ENCODE results near the gene CCDC127.
"Not testable (repeated sequence)": the region's sequence is repeated elsewhere in the genome, so short reads cannot be mapped to it uniquely, and the experiment has no call there.

Gene CCDC127

GRCh38 chr5:251975-252374 is 34.0 kb upstream of the CCDC127 start:
- not testable (repeated sequence) for H3K4me3 ChIP-seq (ENCODE audit: low read depth, low read length); H3K27me3 ChIP-seq (ENCODE audit: control insufficient read depth, insufficient read depth, low read length); H3K9ac ChIP-seq (ENCODE audit: low read depth, low read length); H3K27ac ChIP-seq (ENCODE audit: low read depth, low read length); H3K4me1 ChIP-seq (ENCODE audit: control insufficient read depth, insufficient read depth, low read length)
- peaks cover 16% of the 10 kb centered on the region for H3K9me3 ChIP-seq (ENCODE audit: control insufficient read depth, insufficient read depth, low read length)
- peaks cover 72% of the 10 kb centered on the region for H3K36me3 ChIP-seq (ENCODE audit: control insufficient read depth, insufficient read depth, low read length)

DNA sequence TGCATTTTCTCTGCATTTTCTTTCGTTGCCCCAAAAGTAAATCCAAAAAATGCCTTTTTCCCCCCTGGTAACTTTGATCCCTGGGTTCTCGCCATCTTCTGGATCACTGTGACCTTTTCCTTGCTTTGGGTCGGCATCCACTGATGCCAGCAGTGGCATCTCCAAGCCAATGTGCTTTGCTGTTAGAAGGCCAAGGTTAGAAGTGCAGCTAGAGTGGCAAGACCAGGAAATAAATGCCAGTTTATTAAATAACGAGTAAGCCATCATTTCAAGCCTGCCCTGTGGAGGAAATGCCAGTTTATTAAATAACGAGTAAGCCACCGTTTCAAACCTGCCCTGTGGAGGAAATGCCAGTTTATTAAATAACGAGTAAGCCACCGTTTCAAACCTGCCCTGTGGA is 33.6 kb upstream of the CCDC127 start:
- H3K9me3 ChIP-seq (ENCODE audit: control insufficient read depth, insufficient read depth, low read length): peaks cover 13% of the 10 kb centered on the region
- H3K9ac ChIP-seq (ENCODE audit: low read depth, low read length); H3K4me1 ChIP-seq (ENCODE audit: control insufficient read depth, insufficient read depth, low read length); H3K4me3 ChIP-seq (ENCODE audit: low read depth, low read length); H3K27ac ChIP-seq (ENCODE audit: low read depth, low read length); H3K27me3 ChIP-seq (ENCODE audit: control insufficient read depth, insufficient read depth, low read length): not testable (repeated sequence)
- H3K36me3 ChIP-seq (ENCODE audit: control insufficient read depth, insufficient read depth, low read length): peaks cover 68% of the 10 kb centered on the region

- not testable (repeated sequence) for H3K27me3 ChIP-seq (ENCODE audit: control insufficient read depth, insufficient read depth, low read length); H3K4me3 ChIP-seq (ENCODE audit: low read depth, low read length); H3K9ac ChIP-seq (ENCODE audit: low read depth, low read length); H3K27ac ChIP-seq (ENCODE audit: low read depth, low read length); H3K4me1 ChIP-seq (ENCODE audit: control insufficient read depth, insufficient read depth, low read length)
- Histone ChIP-seq H3K36me3 (ENCODE audit: control insufficient read depth, insufficient read depth, low read length) (peaks cover 69% of the 10 kb centered on the region), H3K9me3 (ENCODE audit: control insufficient read depth, insufficient read depth, low read length) (peaks cover 13% of the 10 kb centered on the region)
Measured at GRCh38 chr5:251016-251415, 33.1 kb upstream of the CCDC127 start.

- H3K9ac ChIP-seq (ENCODE audit: low read depth, low read length); H3K4me1 ChIP-seq (ENCODE audit: control insufficient read depth, insufficient read depth, low read length); H3K4me3 ChIP-seq (ENCODE audit: low read depth, low read length); H3K27me3 ChIP-seq (ENCODE audit: control insufficient read depth, insufficient read depth, low read length); H3K27ac ChIP-seq (ENCODE audit: low read depth, low read length): not testable (repeated sequence)
- peaks cover 69% of the 10 kb centered on the region for H3K36me3 ChIP-seq (ENCODE audit: control insufficient read depth, insufficient read depth, low read length)
- H3K9me3 ChIP-seq (ENCODE audit: control insufficient read depth, insufficient read depth, low read length): peaks cover 13% of the 10 kb centered on the region
Measured at GRCh38 chr5:250396-250795, 32.4 kb upstream of the CCDC127 start.

DNA sequence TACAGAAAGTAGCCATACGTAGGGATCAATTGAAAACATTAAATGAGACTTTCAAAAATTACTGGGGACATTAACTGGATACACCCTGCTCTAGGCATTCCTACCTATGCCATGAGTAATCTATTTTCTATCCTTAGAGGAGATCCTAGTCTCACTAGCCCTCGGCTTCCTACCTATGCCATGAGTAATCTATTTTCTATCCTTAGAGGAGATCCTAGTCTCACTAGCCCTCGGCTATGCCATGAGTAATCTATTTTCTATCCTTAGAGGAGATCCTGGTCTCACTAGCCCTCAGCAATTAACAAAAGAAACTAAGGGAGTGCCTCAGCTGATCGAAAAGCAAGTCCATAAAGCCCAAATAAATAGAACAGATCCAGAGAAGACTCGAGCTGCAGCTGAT is 27.8 kb upstream of the CCDC127 start:
- H3K27ac ChIP-seq (ENCODE audit: low read depth, low read length); H3K27me3 ChIP-seq (ENCODE audit: control insufficient read depth, insufficient read depth, low read length); H3K4me1 ChIP-seq (ENCODE audit: control insufficient read depth, insufficient read depth, low read length); H3K9ac ChIP-seq (ENCODE audit: low read depth, low read length); H3K4me3 ChIP-seq (ENCODE audit: low read depth, low read length): not testable (repeated sequence)
- H3K9me3 ChIP-seq (ENCODE audit: control insufficient read depth, insufficient read depth, low read length): peaks cover 19% of the 10 kb centered on the region
- peaks cover 73% of the 10 kb centered on the region for H3K36me3 ChIP-seq (ENCODE audit: control insufficient read depth, insufficient read depth, low read length)

- not testable (repeated sequence) for H3K4me1 ChIP-seq (ENCODE audit: control insufficient read depth, insufficient read depth, low read length); H3K9ac ChIP-seq (ENCODE audit: low read depth, low read length); H3K4me3 ChIP-seq (ENCODE audit: low read depth, low read length); H3K27me3 ChIP-seq (ENCODE audit: control insufficient read depth, insufficient read depth, low read length); H3K27ac ChIP-seq (ENCODE audit: low read depth, low read length)
- H3K36me3 ChIP-seq (ENCODE audit: control insufficient read depth, insufficient read depth, low read length): peaks cover 75% of the 10 kb centered on the region
- peaks cover 13% of the 10 kb centered on the region for H3K9me3 ChIP-seq (ENCODE audit: control insufficient read depth, insufficient read depth, low read length)
Measured at GRCh38 chr5:243683-244367, 25.9 kb upstream of the CCDC127 start.

DNA sequence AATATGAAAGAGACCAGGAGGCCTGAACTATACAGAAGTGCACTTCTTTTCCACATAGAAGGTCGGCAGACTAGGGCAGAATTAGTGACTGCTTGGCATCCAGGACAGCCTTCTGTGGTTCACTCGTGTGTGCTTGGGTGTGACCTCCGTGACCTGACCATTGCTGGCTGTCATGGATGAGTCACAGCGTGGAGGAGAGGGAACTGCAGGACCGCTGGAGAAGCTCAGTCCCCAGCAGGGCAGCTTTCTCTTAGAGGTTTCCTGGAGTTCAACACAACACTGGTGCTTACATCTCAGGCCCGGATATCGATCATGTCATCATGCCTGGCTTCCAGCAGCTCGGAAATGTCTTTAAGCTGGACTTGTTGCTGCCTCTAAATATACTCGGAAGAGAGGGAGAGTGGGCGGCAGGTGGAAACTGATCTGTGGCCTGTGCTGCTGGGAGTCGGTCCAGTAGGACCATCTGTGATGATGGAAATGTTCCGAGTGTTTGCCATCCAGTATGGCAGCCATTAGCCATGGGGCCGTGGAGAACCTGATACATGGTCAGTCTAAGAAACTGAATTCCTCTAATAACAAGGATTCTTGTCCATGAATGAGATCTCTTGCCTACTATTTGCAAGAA is 23.2 kb upstream of the CCDC127 start:
- H3K27me3 ChIP-seq (ENCODE audit: control insufficient read depth, insufficient read depth, low read length); H3K9me3 ChIP-seq (ENCODE audit: control insufficient read depth, insufficient read depth, low read length): not testable (repeated sequence)

GRCh38 chr5:240550-240949 is 22.6 kb upstream of the CCDC127 start:
- peaks cover 71% of the 10 kb centered on the region for H3K36me3 ChIP-seq (ENCODE audit: control insufficient read depth, insufficient read depth, low read length)
- H3K9me3 ChIP-seq (ENCODE audit: control insufficient read depth, insufficient read depth, low read length); H3K27ac ChIP-seq (ENCODE audit: low read depth, low read length); H3K27me3 ChIP-seq (ENCODE audit: control insufficient read depth, insufficient read depth, low read length); H3K9ac ChIP-seq (ENCODE audit: low read depth, low read length); H3K4me3 ChIP-seq (ENCODE audit: low read depth, low read length); H3K4me1 ChIP-seq (ENCODE audit: control insufficient read depth, insufficient read depth, low read length): not testable (repeated sequence)

More for the DNA sequence above, 23.2 kb upstream of the CCDC127 start:
- peaks cover 75% of the 10 kb centered on the region for H3K36me3 ChIP-seq (ENCODE audit: control insufficient read depth, insufficient read depth, low read length)
- not testable (repeated sequence) for H3K27ac ChIP-seq (ENCODE audit: low read depth, low read length); H3K4me1 ChIP-seq (ENCODE audit: control insufficient read depth, insufficient read depth, low read length); H3K9ac ChIP-seq (ENCODE audit: low read depth, low read length); H3K4me3 ChIP-seq (ENCODE audit: low read depth, low read length)

DNA sequence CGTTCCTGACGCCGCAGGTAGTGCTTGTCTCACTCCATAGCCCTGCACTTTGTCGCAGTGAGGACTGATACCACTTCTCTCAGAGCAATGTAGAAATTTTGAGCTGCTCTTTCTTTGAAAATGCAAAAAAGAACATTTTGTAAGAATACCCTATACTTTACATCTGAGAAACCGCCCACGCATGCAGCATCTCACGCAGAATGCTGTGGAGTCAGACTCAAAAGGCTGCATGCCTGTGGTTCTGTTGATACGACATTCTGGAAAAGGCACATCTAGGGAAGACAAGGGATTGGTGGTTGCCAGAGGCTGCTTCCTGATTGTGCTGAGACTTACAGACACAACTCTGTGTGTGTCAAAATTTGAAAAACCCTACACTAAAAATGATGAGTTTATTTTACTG is 20.0 kb upstream of the CCDC127 start:
- not testable (repeated sequence) for H3K9me3 ChIP-seq (ENCODE audit: control insufficient read depth, insufficient read depth, low read length); H3K4me3 ChIP-seq (ENCODE audit: low read depth, low read length); H3K27ac ChIP-seq (ENCODE audit: low read depth, low read length); H3K27me3 ChIP-seq (ENCODE audit: control insufficient read depth, insufficient read depth, low read length); H3K9ac ChIP-seq (ENCODE audit: low read depth, low read length); H3K4me1 ChIP-seq (ENCODE audit: control insufficient read depth, insufficient read depth, low read length)
- H3K36me3 ChIP-seq (ENCODE audit: control insufficient read depth, insufficient read depth, low read length): peaks cover 83% of the 10 kb centered on the region

DNA sequence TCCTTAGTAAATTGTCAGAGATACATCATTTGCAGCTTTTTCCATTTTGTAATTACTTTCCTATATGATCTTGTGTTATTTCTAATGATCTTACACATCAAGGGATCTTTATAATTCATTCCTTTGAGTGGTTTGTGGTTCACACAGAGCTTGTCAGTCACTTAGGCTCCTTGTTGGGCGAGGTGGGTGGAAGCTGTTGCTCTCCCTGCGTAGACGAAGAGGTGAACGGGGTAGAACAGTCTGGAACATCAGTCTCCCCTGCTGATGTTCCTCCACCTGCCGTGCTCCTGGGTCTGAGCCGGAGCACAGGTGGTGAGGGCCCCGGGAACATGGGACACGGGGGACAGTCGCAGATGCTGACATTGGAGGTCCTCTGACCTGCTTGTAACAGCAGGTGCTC is 17.6 kb upstream of the CCDC127 start:
- not testable (repeated sequence) for H3K4me1 ChIP-seq (ENCODE audit: control insufficient read depth, insufficient read depth, low read length); H3K9ac ChIP-seq (ENCODE audit: low read depth, low read length); H3K9me3 ChIP-seq (ENCODE audit: control insufficient read depth, insufficient read depth, low read length); H3K4me3 ChIP-seq (ENCODE audit: low read depth, low read length); H3K27ac ChIP-seq (ENCODE audit: low read depth, low read length); H3K27me3 ChIP-seq (ENCODE audit: control insufficient read depth, insufficient read depth, low read length)
- H3K36me3 ChIP-seq (ENCODE audit: control insufficient read depth, insufficient read depth, low read length): peaks cover 81% of the 10 kb centered on the region

DNA sequence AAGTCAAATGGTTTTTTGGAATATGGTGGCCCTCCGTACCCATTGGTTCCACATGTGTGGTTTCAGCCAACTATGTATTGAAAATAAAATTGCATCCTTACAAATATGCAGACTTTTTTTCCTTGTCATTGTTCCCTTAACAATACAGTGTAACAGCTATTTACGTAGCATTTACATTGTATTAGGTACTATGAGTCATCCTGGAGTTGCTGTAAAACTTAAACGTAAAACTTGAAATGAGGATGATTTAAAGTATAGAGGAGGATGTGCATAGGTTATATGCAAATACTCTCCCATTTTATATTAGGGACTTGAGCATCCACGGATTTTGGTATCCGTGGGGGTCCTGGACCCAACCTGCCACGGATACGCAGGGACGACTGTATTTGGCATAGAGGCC is 16.5 kb upstream of the CCDC127 start:
- H3K9ac ChIP-seq (ENCODE audit: low read depth, low read length): no peak overlapping the region
- no peak overlapping the region for H3K27ac ChIP-seq (ENCODE audit: low read depth, low read length)
- no peaks in the 10 kb centered on the region for H3K9me3 ChIP-seq (ENCODE audit: control insufficient read depth, insufficient read depth, low read length)
- H3K36me3 ChIP-seq (ENCODE audit: control insufficient read depth, insufficient read depth, low read length): peaks cover 82% of the 10 kb centered on the region
- H3K27me3 ChIP-seq (ENCODE audit: control insufficient read depth, insufficient read depth, low read length): no peaks in the 10 kb centered on the region
- no peaks in the 10 kb centered on the region; the same call in 1 of the 2 replicates for H3K4me1 ChIP-seq (ENCODE audit: control insufficient read depth, insufficient read depth, low read length)
- no peak overlapping the region for H3K4me3 ChIP-seq (ENCODE audit: low read depth, low read length)

Measured in HUES48 (cell line).